ENCODE results near the gene GMPS. TPM values are rescaled to one million over a fixed set of nuclear protein-coding genes. Genes with fewer than 3 reads are reported as not detected.

Gene GMPS
- total and polyA plus RNA-seq, 2 donors (not counting 3 experiments of a cell fraction or from before 2014, with no cell fraction given) = 18.7 to 67.5 TPM

DNA sequence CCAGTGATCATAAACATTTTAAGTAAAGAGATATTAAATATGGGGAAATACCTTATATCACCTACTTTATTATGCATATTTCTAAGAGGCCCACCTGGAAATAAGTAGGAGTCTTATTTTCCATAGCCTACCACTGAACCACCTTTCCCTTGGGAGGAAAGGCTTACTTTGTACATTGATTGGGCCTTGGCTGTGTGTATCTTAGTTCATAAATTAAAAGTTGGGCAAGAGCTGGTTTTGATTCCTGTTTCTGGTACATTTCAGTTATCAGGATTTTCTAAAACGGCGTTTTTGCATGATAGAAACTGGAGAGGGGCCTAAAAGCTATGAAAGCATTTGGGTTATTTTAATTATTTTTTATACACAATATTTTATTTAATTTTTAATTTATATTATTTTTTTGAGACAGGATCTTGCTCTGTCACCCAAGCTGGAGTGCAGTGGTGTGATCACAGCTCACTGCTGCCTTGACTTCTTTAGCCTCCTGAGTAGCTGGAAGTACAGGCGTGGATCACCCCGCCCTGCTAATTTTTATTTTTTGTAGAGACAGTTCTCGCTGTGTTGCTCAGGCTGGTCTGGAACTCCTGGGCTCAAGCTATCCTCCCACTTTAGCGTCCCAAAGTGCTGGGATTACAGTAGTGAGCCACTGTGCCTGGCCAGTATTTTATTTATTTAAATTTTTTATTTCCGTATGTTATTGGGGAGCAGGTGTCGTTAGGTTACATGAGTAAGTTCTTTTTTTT is 2.6 kb downstream of the GMPS start:
- Histone ChIP-seq H3K4me1 (ENCODE audit: control insufficient read depth, extremely low read depth, insufficient read depth, low read length) (peaks cover 20% of the 10 kb centered on the region), H3K4me2 (ENCODE audit: insufficient read depth, low read length) (peak overlapping the region; percentile 97), H3K9me1 (replicated peaks; ENCODE audit: control insufficient read depth, extremely low read depth, insufficient read depth, low read length) (no peaks in the 10 kb centered on the region), H3K9ac (replicated peaks; ENCODE audit: extremely low read depth, insufficient read depth, low read length) (no peak overlapping the region), H3K9me3 (replicated peaks; ENCODE audit: control insufficient read depth, insufficient read depth, low read length) (no peaks in the 10 kb centered on the region), H3K79me2 (ENCODE audit: control insufficient read depth, insufficient read depth, low read length) (peaks cover 74% of the 10 kb centered on the region), H2AFZ (ENCODE audit: low read depth, low read length) (no peak overlapping the region), H4K20me1 (replicated peaks; ENCODE audit: control insufficient read depth, extremely low read depth, insufficient read depth, low read length) (peaks cover 5% of the 10 kb centered on the region), H3K27ac (ENCODE audit: insufficient read depth, low read depth, low read length) (no peak overlapping the region), H3K4me3 (replicated peaks in 1 of 3; ENCODE audit: insufficient read depth in 1 of 3, low read depth in 1 of 3, low read length in 3 of 3) (no peak overlapping the region), H3K36me3 (ENCODE audit: control insufficient read depth in 2 of 2, extremely low read depth in 1 of 2, insufficient read depth in 2 of 2, low read length in 2 of 2) (no peaks in the 10 kb centered on the region), H3K27me3 (ENCODE audit: control insufficient read depth in 2 of 2, insufficient read depth in 2 of 2, low read length in 2 of 2) (no peaks in the 10 kb centered on the region)
- DNase-seq (ENCODE audit: low read depth, low spot score) = no peak
- intact Hi-C loops (cut with micrococcal nuclease) = loop anchor here (10.0 kb wide), 1 partner anchor 1292 kb away; the partner anchor contains the start of gene CCNL1
- TF ChIP-seq POLR2A (IDR thresholded peaks at IDR 0.05; ENCODE audit: low read depth, low read length) = no peak
- TF ChIP-seq CTCF (IDR thresholded peaks at IDR 0.05; ENCODE audit: extremely low read depth in 1 of 2, insufficient read depth in 1 of 2, low read depth in 1 of 2, low read length in 2 of 2) = no peak
- TF ChIP-seq, protein P1, sequence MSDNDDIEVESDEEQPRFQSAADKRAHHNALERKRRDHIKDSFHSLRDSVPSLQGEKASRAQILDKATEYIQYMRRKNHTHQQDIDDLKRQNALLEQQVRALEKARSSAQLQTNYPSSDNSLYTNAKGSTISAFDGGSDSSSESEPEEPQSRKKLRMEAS (IDR thresholded peaks at IDR 0.05; ENCODE audit: insufficient read depth, insufficient read length) = no peak
- TF ChIP-seq FOS (IDR thresholded peaks at IDR 0.05; ENCODE audit: borderline replicate concordance, insufficient read depth, low read length) = no peak
- TF ChIP-seq EZH2 (IDR thresholded peaks at IDR 0.05; ENCODE audit: borderline replicate concordance, low read depth, low read length, severe bottlenecking) = no peak
- no peak for TF ChIP-seq POLR2AphosphoS5 (IDR thresholded peaks at IDR 0.05; ENCODE audit: insufficient read depth, low read depth, low read length)
- no peak for TF ChIP-seq MYC (IDR thresholded peaks at IDR 0.05; ENCODE audit: low read depth, low read length)
- no peak for TF ChIP-seq GATA2 (IDR thresholded peaks at IDR 0.05; ENCODE audit: insufficient read depth, insufficient read length, low read depth, low read length)
- no peak for TF ChIP-seq JUN (IDR thresholded peaks at IDR 0.05; ENCODE audit: borderline replicate concordance, insufficient read depth, insufficient read length, low read depth)
- dilution Hi-C loops (cut with MboI; ENCODE audit: extremely low pct_ligation_motif_present, low sequenced_read_pairs) = no loop called here
- BruUV-seq (replicated peaks) = no TSS peak
- ChIA-PET POLR2A (interaction anchor here (0.8 to 1.3 kb wide), 2 partner anchors 20 to 67 kb away, joined by 3 read pairs; partner anchors contain the start of gene C3orf33), CTCF (interaction anchor here (1.3 to 4.7 kb wide), 3 partner anchors 13 to 67 kb away, joined by 4 to 40 read pairs (median 5); partner anchors contain the start of gene C3orf33)
- FAIRE-seq = no peak
